OCI-LY7 (cell line): ENCODE data around the gene SART3. TPM values are rescaled to one million over a fixed set of nuclear protein-coding genes. Genes with fewer than 3 reads are reported as not detected.

Source experiments
- BruUV-seq: library from RNA; stranded (reverse); fragments of 400-500 nt; replicated peaks from 2 replicates; lab custom pipeline; 2021; lab: Mats Ljungman, UMichigan
- CTCF ChIA-PET: fragments of 300-600 bp; sonication (Branson Sonifier 250); formaldehyde crosslinking; loops from one replicate; lab custom pipeline; 2022; ENCODE audit warnings: antibody characterized with exemption; ENCODE audit not compliant: unreplicated experiment; lab: Charles Lee
- POLR2A ChIA-PET: fragments of 300-600 bp; sonication (Branson Sonifier 250); formaldehyde crosslinking; loops from one replicate; lab custom pipeline; 2022; ENCODE audit warnings: antibody characterized with exemption; lab: Charles Lee
- DNase-seq: peaks from one replicate; pipeline ENCODE4 v3.0.0-alpha.2; 2015; ENCODE audit warnings: low spot score
- H2AFZ ChIP-seq: fragments of 200-600 bp; sonication (generic), shearing (Covaris generic); 2 replicates; pipeline ENCODE4 v1.6.1; 2014; ENCODE audit warnings: mild to moderate bottlenecking, antibody characterized with exemption, low read length, moderate library complexity
- H3K27ac ChIP-seq: fragments of 200-600 bp; sonication (generic); 2 replicates; pipeline ENCODE4 v1.5.1; 2014; ENCODE audit warnings: mixed run types, low read depth, mild to moderate bottlenecking, moderate library complexity, low read length, inconsistent platforms; ENCODE audit not compliant: poor library complexity, severe bottlenecking
- H3K36me3 ChIP-seq: fragments of 200-600 bp; sonication (generic); 2 replicates; pipeline ENCODE4 v1.6.1; 2014; ENCODE audit warnings: mild to moderate bottlenecking, antibody characterized with exemption, low read length, moderate library complexity, mixed read lengths; ENCODE audit not compliant: insufficient read depth
- H3K4me1 ChIP-seq: fragments of 200-600 bp; sonication (generic); 2 replicates; pipeline ENCODE4 v1.5.1; 2014; ENCODE audit warnings: mild to moderate bottlenecking, low read length; ENCODE audit not compliant: insufficient read depth, poor library complexity, severe bottlenecking
- H3K4me2 ChIP-seq: fragments of 200-600 bp; sonication (generic); 2 replicates; pipeline ENCODE4 v1.6.1; 2014; ENCODE audit warnings: mild to moderate bottlenecking, low read length
- H3K4me3 ChIP-seq: fragments of 200-600 bp; sonication (generic); 2 replicates; pipeline ENCODE4 v1.5.1; 2014; ENCODE audit warnings: mild to moderate bottlenecking, low read depth, low read length; ENCODE audit not compliant: poor library complexity, severe bottlenecking
- H3K79me2 ChIP-seq: fragments of 200-600 bp; sonication (generic); 2 replicates; pipeline ENCODE4 v1.6.1; 2016; ENCODE audit warnings: low read depth, mild to moderate bottlenecking, low read length, moderate library complexity, mixed read lengths; ENCODE audit not compliant: insufficient read depth
- H3K9me2 ChIP-seq: fragments of 200-600 bp; sonication (generic); 2 replicates; pipeline ENCODE4 v1.6.1; 2016; ENCODE audit warnings: mild to moderate bottlenecking, low read length, mixed read lengths; ENCODE audit not compliant: insufficient read depth
- H3K9me3 ChIP-seq: fragments of 200-600 bp; sonication (generic); 2 replicates; pipeline ENCODE4 v1.6.1; 2014; ENCODE audit warnings: mild to moderate bottlenecking, mixed run types, low read length, mixed read lengths
- H4K20me1 ChIP-seq: fragments of 200-600 bp; sonication (generic); 2 replicates; pipeline ENCODE4 v1.6.1; 2014; ENCODE audit warnings: mild to moderate bottlenecking, antibody characterized with exemption, low read length, moderate library complexity, mixed read lengths; ENCODE audit not compliant: insufficient read depth
- CTCF ChIP-seq: fragments of 200-600 bp; sonication (generic); conservative IDR thresholded peaks from 2 replicates; pipeline ENCODE4 v1.5.1; 2014; ENCODE audit warnings: mild to moderate bottlenecking, antibody characterized with exemption, low read length, moderate library complexity, mixed read lengths
- EZH2phosphoT487 ChIP-seq: fragments of 200-600 bp; sonication (generic); IDR thresholded peaks from 2 replicates; pipeline ENCODE4 v1.6.1; 2018; ENCODE audit warnings: low read depth, borderline replicate concordance, mild to moderate bottlenecking, mixed run types, antibody characterized with exemption, low read length, moderate library complexity, mixed read lengths
- intact Hi-C: fragments of 100-400 bp; cut with micrococcal nuclease; formaldehyde crosslinking; loops from one replicate; pipeline ENCODE4 v1.10.0; 2022; ENCODE audit not compliant: unreplicated experiment
- total RNA-seq, 2 experiments: library from RNA; depleted of rRNA in 1 of 2; stranded (reverse); fragments of >200 nt in 1 of 2; shearing (Covaris generic) in 1 of 2; gene quantifications; 2 replicates each; pipeline ENCODE4 v1.2.3, GENCODE V29; 2014 to 2022

SART3 gene
- total RNA-seq, 2 experiments from 2014 or later: 143 to 211 TPM

- Histone ChIP-seq H3K27ac (no peak overlapping the region), H3K4me1 (no peaks in the 10 kb centered on the region), H3K9me3 (no peaks in the 10 kb centered on the region), H4K20me1 (no peaks in the 10 kb centered on the region), H3K4me2 (no peak overlapping the region), H2AFZ (no peak overlapping the region), H3K36me3 (no peaks in the 10 kb centered on the region), H3K4me3 (no peak overlapping the region), H3K79me2 (no peaks in the 10 kb centered on the region), H3K9me2 (no peaks in the 10 kb centered on the region)
- ChIA-PET POLR2A (no interaction called here), CTCF (no interaction called here)
- no TSS peak for BruUV-seq
- DNase-seq: no peak
- no peak for TF ChIP-seq CTCF
- no peak for TF ChIP-seq EZH2phosphoT487
- intact Hi-C loops: no loop called here
Measured at GRCh38 chr12:108594323-108594903, 33.4 kb upstream of the SART3 start.

- no peaks in the 10 kb centered on the region for H3K9me3 ChIP-seq
- BruUV-seq: no TSS peak
- H3K36me3 ChIP-seq: no peaks in the 10 kb centered on the region
- POLR2A ChIA-PET: no interaction called here
- no peak overlapping the region for H3K27ac ChIP-seq
- DNase-seq: no peak
- TF ChIP-seq CTCF: no peak
- TF ChIP-seq EZH2phosphoT487: no peak
- H3K79me2 ChIP-seq: no peaks in the 10 kb centered on the region
- H3K4me3 ChIP-seq: no peak overlapping the region
- no peaks in the 10 kb centered on the region for H3K4me1 ChIP-seq
- no peaks in the 10 kb centered on the region for H3K9me2 ChIP-seq
- intact Hi-C loops: no loop called here
- CTCF ChIA-PET: no interaction called here
- no peaks in the 10 kb centered on the region for H4K20me1 ChIP-seq
- no peak overlapping the region for H2AFZ ChIP-seq
- H3K4me2 ChIP-seq: no peak overlapping the region
Measured at GRCh38 chr12:108592033-108592909, 31.3 kb upstream of the SART3 start.
